NCI-H748 treated with DMSO at 0.1 percent for 48 hours (cell line): ENCODE results near the gene PALMD.
A peak's percentile ranks its signal among the peaks of the same experiment; 100 is the strongest.

ENCODE experiments used
- DNase-seq: peaks from one replicate; lab custom pipeline; 2025; lab: John Stamatoyannopoulos, UW

The PALMD gene

DNA sequence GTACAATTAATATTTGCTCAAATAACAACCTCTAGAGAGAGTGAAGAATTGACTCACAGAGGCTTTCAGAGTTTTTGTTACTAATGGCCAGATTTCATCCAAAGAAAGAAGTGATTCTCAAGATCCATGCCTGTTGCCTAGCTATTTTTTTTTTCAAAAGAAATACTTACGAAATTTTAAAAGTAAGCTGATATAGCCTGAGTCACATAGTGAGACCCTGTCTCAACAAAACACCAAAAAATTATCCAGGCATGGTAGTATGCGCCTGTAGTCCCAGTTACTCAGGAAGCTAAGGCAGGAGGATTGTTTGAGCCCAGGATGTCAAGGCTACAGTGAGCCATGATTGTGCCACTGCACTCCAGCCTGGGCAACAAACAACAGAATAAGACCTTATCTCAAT, 14.6 kb downstream of the PALMD start:
- DNase-seq, result no peak

- no peak for DNase-seq
Measured at GRCh38 chr1:99661780-99662179, 15.9 kb downstream of the PALMD start.

DNA sequence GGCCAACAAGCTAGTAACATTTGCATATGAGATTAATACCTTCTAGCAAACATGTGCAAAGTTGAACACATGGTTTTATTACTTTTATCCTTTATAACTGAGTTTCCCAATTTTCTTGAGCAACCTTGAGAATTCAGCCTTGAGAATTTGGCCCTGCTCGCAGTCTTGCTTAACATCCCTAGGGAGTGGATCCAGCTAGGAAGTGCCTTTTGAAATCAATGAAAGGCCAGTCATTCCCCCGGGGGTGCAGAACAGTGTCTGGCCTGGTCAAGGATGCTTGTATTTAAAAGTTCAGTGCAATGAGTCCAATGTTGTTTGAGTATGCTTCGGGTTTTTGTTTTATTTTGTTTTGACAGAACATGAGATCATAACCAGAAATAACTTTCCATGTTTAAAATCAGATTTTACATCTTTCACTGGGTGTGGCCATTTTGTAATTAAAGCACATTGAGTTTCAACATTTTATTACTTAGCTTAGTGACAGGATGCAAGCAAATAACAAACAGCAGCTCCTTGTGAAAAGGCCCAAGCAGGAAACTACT, 16.7 kb downstream of the PALMD start:
- DNase-seq, result no peak

DNA sequence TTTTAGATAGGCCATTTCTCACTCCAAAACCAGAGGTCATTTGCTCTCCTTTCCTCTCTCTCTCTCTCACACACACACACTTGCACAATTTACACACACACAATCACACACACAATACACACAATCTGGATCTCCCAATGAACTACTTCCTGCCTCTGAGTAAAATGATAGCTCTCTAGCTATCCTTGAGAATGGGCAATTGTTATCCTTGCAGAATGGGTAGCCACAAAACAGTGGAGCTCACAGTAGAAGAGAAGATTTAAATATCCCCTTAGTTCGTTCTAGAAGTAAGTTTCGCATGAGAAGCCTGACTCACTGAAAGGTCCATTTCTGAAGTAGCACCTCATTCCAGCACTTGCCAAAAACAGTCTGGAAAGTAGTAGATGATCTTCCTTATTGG, 17.6 kb downstream of the PALMD start:
- no peak for DNase-seq

- no peak for DNase-seq
Measured at GRCh38 chr1:99665212-99665611, 19.3 kb downstream of the PALMD start.

GRCh38 chr1:99669376-99669775, 23.5 kb downstream of the PALMD start:
- DNase-seq, result no peak

- no peak for DNase-seq
Measured at GRCh38 chr1:99669821-99670220, 23.9 kb downstream of the PALMD start.

- no peak for DNase-seq
Measured at GRCh38 chr1:99670583-99670982, 24.7 kb downstream of the PALMD start.

- no peak for DNase-seq
Measured at GRCh38 chr1:99672038-99672437, 26.1 kb downstream of the PALMD start.

DNA sequence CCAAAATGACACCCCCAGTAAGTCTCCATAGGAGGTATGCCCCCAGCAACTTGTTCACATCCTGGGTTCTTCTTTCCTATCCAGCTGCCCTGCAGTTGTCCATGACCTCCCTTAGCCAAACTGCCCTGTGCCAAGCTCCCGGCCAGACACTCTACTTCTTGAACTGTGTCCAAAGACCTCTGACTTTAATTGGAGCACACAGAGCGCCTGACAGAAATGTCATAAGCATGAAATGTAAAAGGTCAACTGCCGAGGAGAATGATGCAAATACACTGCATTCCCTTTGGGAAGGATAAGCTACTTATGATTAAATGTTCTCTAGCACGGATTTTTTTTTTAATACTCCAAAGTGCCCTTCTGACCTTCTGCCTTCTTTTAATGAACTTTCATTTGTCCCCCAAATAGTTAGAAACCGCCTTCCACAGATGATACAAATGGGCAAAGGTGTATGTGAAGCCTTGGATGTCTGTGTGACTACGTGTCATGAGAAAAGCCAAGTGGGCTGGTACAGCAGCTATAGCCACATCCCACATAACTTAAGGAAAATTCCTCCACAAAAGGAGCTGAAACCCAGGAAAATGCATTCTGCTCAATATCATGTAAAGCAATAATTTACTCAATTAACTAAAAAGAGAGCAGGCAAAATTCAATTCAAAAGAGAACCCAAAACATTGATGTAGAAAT, 26.8 kb downstream of the PALMD start:
- no peak for DNase-seq

DNA sequence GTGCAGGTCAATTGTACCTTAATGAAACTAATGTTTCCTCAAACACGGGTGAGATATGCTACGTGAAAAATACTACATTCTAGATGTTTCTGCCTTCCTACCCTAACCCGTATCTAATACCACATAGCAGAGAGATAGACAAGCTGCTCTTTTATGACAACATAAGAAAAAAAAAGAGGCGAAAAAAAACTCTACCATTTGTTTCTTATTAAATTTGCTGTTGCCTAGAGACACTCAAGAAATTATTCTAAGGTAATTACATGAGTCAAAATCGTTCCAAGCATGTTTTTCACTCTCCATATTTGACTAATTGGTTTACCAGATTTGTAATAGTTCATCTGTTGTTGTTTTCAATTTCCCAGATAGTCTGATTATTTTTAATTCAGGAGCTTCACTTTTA, 27.4 kb downstream of the PALMD start:
- no peak for DNase-seq

- no peak for DNase-seq
Measured at GRCh38 chr1:99674115-99675064, 28.5 kb downstream of the PALMD start.

DNA sequence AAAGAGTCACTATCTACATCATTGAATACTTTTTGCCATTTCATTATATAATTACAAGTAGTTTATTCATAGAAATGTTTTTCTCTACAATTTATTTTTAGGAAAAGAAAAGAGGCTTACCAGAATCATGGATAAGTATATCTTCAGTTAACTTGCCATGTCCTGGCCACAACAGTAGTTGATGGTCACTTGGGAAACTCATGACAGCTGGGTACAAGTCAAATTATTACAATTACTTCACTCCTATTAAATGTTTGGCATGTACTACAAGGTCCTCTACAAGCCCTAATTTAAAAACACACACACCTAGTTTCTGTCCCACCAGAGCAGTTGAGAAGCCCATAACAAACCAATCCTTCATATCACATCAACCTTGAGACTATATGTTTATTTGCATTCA, 29.4 kb downstream of the PALMD start:
- DNase-seq, result no peak

DNA sequence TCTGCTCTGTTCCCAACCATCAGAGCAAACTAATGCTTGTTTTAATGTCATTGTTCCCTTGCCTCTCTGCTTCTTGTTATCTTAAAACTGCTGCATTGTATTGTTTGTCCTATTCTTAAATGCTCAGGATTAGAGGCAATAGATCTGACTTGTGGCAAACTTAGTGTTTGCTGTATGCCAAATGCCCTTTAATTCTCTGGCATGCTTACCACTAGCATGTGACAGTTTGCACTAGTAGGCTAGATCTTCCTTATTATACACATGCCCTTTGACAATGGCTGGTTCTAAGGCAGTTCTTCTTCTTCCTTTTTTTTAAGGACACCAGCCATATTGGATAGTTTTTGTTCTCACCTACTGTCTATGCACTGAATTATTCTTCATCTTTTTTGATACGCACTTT, 30.1 kb downstream of the PALMD start:
- DNase-seq, result no peak

DNA sequence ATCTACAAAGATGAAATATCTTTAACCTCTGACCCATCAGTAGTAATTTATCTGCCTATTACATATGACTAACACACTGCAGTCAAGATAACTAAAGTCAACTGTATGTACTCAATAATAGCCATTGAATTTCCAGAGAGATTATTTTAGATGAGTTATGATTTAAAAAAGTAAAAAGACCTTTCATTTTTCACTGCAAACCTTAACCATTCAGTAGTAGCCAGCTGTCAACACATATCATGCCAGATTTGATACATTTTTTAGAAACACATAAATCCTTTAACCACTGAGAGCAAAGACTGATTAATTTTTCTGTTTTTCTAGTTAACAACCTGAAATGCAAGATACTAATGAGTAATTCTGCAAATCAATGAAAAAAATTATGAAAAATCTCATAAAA, 31.0 kb downstream of the PALMD start:
- no peak for DNase-seq

DNA sequence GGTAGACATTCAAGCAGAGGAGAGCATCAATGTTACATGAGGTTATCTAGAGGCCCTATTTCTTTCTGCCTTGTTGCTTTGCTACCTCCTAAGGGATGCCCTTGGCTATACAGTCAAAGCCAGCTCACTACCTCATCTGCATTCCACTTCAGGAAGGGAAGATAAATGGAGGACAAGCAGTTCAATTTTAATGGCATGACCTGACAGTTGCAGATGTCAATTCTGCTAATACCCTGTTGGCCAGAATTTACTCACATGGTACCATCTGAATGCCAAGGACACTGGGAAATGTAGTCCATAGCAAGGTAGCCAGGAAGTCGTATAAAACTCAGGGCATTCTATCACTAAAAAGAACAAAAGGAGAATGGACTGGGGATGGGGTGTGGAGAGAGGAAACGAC, 31.5 kb downstream of the PALMD start:
- DNase-seq, result no peak

DNA sequence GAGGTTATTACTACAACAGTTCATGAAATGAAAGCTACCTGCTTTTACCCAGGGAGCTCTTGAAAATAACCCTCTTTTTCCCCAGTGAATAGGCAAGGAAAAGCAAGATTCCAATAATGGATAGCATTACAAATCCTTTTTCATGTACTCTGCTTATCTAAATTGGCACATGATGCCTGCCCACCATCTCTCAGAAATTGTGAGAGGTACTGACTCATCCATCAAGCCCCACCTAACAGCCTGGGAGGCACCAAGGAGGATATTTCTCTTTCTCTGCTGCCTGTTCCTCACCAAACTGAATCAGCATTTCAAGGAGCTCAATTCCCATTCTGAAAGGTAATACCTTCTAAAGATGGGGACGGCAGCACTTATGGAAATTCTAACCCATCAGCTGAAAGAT, 34.4 kb downstream of the PALMD start:
- no peak for DNase-seq

- no peak for DNase-seq
Measured at GRCh38 chr1:99681583-99681982, 35.7 kb downstream of the PALMD start.

- no peak for DNase-seq
Measured at GRCh38 chr1:99682291-99682751, 36.4 kb downstream of the PALMD start.

DNA sequence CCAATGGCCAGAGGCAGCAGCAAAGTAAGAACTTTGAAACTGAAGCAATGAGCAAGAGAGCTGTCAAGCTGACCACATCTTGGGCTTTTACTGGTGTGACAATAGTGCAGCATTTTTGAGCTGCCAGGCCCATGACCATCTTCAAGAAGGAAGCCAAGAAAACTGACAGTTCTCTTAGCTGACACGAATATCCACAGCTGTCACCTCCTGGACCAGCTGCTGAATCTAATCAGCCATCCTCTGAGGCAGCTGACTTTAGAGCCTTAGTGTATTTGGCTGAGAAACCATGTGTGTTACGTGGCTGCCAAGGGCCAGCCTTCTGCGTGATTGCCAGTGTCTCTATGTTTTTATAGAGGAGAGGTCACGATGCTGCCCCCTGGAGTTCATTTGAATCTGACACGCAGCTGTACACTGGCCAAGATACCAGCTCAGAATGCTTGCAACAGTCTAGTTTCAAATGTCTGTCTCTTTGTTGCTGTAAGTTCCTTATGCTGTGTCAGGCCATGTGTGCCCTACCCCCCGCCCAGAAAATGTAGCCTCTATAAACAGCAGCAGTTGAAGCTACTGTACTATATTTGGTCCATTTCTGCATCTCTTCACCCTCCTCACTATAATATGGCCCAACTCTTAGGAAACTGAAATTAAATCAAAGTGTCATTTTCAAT, 39.7 kb downstream of the PALMD start:
- peak; percentile 6 for DNase-seq

DNA sequence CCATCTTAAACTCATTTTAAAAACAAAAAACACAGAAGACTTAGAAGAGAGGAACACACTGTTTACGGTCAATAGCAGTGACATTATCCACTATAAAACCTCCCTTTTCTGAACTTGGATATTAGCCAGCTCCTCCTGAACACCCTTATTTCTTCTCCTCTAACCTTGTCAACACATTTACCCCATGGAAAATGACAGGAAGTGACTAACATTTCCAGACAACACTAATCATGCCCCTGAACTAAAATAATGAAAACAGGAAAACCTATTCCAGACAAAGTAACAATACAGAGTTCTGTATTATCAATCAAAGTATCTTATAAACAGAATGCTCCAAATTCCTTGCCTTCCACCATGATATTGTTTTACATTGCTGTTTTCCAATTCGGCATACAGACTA, 45.3 kb downstream of the PALMD start:
- no peak for DNase-seq

GRCh38 chr1:99696616-99697015, 50.7 kb downstream of the PALMD start:
- no peak for DNase-seq

GRCh38 chr1:99697580-99697979, 51.7 kb downstream of the PALMD start:
- DNase-seq, result no peak
